Gastroesophageal sphincter (tissue), 4 donors: ENCODE results near the gene AVPR2. TPM values are rescaled to one million over a fixed set of nuclear protein-coding genes. Genes with fewer than 3 reads are reported as not detected.

ENCODE experiments used
- ATAC-seq: fragments of 150-250 bp; one replicate; pipeline ENCODE4 v1.9.1; 2016; ENCODE audit warnings: mild to moderate bottlenecking, moderate library complexity
- H3K27ac ChIP-seq, 4 donors: fragments of 200-600 bp; sonication (generic) in 3 of 4; 1 replicate in 3 of 4; 2 replicates in 1 of 4; pipeline ENCODE4 v1.5.1; 2016 to 2019
- H3K27me3 ChIP-seq: fragments of 200-600 bp; sonication (generic); one replicate; pipeline ENCODE4 v1.5.1; 2019
- H3K36me3 ChIP-seq, 2 donors: fragments of 200-600 bp; sonication (generic); one replicate each; pipeline ENCODE4 v1.5.1; 2019; ENCODE audit warnings: control low read depth in 1 of 2
- H3K4me1 ChIP-seq, 3 donors: fragments of 200-600 bp; sonication (generic); 1 replicate in 2 of 3; 2 replicates in 1 of 3; pipeline ENCODE4 v1.5.1; 2016 to 2019; ENCODE audit warnings: control low read depth in 2 of 3
- H3K4me3 ChIP-seq, 2 donors: fragments of 200-600 bp; sonication (generic); one replicate each; pipeline ENCODE4 v1.5.1; 2019; ENCODE audit warnings: mild to moderate bottlenecking in 1 of 2, moderate library complexity in 1 of 2
- H3K9me3 ChIP-seq, 3 donors: fragments of 200-600 bp; sonication (generic); one replicate each; pipeline ENCODE4 v1.5.1; 2017 to 2019; ENCODE audit warnings: control low read depth in 2 of 3
- EP300 ChIP-seq: sonication (generic); formaldehyde crosslinking; IDR thresholded peaks from one replicate; pipeline ENCODE4 v1.6.1; 2017; ENCODE audit warnings: antibody characterized with exemption, mild to moderate bottlenecking
- POLR2A ChIP-seq, 2 donors: fragments of 450-650 bp; IDR thresholded peaks; one replicate each; pipeline ENCODE4 v1.6.1; 2017; ENCODE audit warnings: antibody characterized with exemption in 2 of 2, mild to moderate bottlenecking in 2 of 2, moderate library complexity in 1 of 2
- POLR2AphosphoS5 ChIP-seq: sonication (generic); formaldehyde crosslinking; IDR thresholded peaks from one replicate; pipeline ENCODE4 v1.6.1; 2017; ENCODE audit warnings: antibody characterized with exemption
- WGBS, 2 donors: methylation state at CpG; one replicate each; pipeline ENCODE4 v1.1.5; 2018; ENCODE audit warnings: low coverage in 1 of 2; 5-methylcytosine and 5-hydroxymethylcytosine counted together
- total RNA-seq, 4 donors: library from RNA; depleted of rRNA; stranded (reverse); fragments of >200 nt; gene quantifications; one replicate each; pipeline ENCODE4 v1.1.0, GENCODE V29; 2016
- TF ChIP-seq, protein P1 (sequence below), 4 experiments: fragments of 200-600 bp in 2 of 4; fragments of 450-650 bp in 2 of 4; sonication (generic) in 1 of 4; IDR thresholded peaks; one replicate each; pipeline ENCODE4 v1.5.1; 2017 to 2019; ENCODE audit warnings: antibody characterized with exemption in 4 of 4, mild to moderate bottlenecking in 2 of 4, moderate library complexity in 2 of 4

AVPR2 gene
- total RNA-seq, 4 donors from 2014 or later = 0.81 to 7.9 (median 3.8) TPM

GRCh38 chrX:153874366-153875125 lies 29.9 kb upstream of the AVPR2 start:
- Histone ChIP-seq H3K27ac (no peak overlapping the region), H3K36me3 (no peaks in the 10 kb centered on the region), H3K27me3 (peaks cover 64% of the 10 kb centered on the region), H3K9me3 (no peaks in the 10 kb centered on the region), H3K4me1 (no peaks in the 10 kb centered on the region), H3K4me3 (no peak overlapping the region)
- no peak for TF ChIP-seq POLR2AphosphoS5
- TF ChIP-seq, protein P1, sequence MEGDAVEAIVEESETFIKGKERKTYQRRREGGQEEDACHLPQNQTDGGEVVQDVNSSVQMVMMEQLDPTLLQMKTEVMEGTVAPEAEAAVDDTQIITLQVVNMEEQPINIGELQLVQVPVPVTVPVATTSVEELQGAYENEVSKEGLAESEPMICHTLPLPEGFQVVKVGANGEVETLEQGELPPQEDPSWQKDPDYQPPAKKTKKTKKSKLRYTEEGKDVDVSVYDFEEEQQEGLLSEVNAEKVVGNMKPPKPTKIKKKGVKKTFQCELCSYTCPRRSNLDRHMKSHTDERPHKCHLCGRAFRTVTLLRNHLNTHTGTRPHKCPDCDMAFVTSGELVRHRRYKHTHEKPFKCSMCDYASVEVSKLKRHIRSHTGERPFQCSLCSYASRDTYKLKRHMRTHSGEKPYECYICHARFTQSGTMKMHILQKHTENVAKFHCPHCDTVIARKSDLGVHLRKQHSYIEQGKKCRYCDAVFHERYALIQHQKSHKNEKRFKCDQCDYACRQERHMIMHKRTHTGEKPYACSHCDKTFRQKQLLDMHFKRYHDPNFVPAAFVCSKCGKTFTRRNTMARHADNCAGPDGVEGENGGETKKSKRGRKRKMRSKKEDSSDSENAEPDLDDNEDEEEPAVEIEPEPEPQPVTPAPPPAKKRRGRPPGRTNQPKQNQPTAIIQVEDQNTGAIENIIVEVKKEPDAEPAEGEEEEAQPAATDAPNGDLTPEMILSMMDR (IDR thresholded peaks at IDR 0.05) = no peak
- TF ChIP-seq EP300 = no peak
- no peak for TF ChIP-seq POLR2A (IDR thresholded peaks at IDR 0.05)
- 60 to 67% methylated on average over 1 to 12 of the region's 13 CpGs for WGBS, 2 donors
- no peak for ATAC-seq

- 0% methylated on average over 3 of the region's 42 CpGs; no CpG with 5 or more reads in 1 of the 2 donors for WGBS, 2 donors
- Histone ChIP-seq H3K4me1 (no peaks in the 10 kb centered on the region), H3K27me3 (peaks cover 63% of the 10 kb centered on the region), H3K4me3 (no peak overlapping the region), H3K9me3 (no peaks in the 10 kb centered on the region), H3K36me3 (no peaks in the 10 kb centered on the region), H3K27ac (no peak overlapping the region)
- peak; percentile 62 for ATAC-seq
- TF ChIP-seq POLR2A (IDR thresholded peaks at IDR 0.05) = no peak
- TF ChIP-seq POLR2AphosphoS5 = peak; percentile 14
- TF ChIP-seq, protein P1 (IDR thresholded peaks at IDR 0.05) = no peak
- no peak for TF ChIP-seq EP300
These were observed 28.9 kb upstream of the AVPR2 start for GRCh38 chrX:153875391-153876111.

- H3K4me1 ChIP-seq = no peaks in the 10 kb centered on the region
- H3K27me3 ChIP-seq = peaks cover 64% of the 10 kb centered on the region
- ATAC-seq = no peak
- 67% methylated on average over 1 of the region's 3 CpGs; no CpG with 5 or more reads in 1 of the 2 donors for WGBS, 2 donors
- no peaks in the 10 kb centered on the region for H3K9me3 ChIP-seq
- no peaks in the 10 kb centered on the region for H3K36me3 ChIP-seq
- H3K27ac ChIP-seq = no peak overlapping the region
- no peak overlapping the region for H3K4me3 ChIP-seq
- TF ChIP-seq POLR2AphosphoS5 = no peak
- no peak for TF ChIP-seq POLR2A (IDR thresholded peaks at IDR 0.05)
- TF ChIP-seq, protein P1 (IDR thresholded peaks at IDR 0.05) = no peak
- TF ChIP-seq EP300 = no peak
These were observed 28.4 kb upstream of the AVPR2 start for GRCh38 chrX:153876112-153876491.

DNA sequence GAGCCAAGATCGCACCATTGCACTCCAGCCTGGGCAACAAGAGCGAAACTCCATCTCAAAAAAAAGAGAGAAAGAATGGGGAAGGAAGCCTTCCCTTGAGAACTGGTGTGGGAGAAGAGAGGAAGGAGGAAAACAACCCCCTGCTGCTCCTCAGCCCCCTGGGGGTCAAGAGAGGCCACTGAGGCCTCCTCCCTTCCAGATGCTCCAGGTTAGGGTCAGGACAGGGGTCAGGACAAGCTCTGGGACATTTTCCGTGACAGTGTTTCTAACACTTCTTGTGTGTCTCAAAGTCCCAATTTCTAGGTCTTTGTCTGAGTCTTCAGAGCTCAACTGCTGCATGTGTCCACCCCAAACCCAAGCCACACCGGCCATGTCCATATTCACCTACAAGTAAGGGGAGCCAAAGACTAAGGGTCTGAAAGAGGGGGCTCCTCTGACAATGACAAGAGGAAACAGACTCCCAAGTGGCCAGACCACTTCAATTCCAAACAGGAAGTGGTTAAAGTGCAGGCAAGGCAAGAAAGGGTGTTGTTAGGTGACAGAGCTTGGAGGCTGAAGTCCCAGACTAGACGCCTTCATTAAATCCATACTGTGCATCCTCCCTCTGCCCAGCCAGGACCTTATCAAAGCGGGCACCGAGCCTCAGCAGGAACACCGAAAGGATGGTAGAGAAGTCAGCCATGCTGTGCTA lies 26.8 kb upstream of the AVPR2 start:
- Histone ChIP-seq H3K9me3 (no peaks in the 10 kb centered on the region), H3K27me3 (peaks cover 67% of the 10 kb centered on the region), H3K4me1 (no peaks in the 10 kb centered on the region), H3K4me3 (no peak overlapping the region), H3K27ac (no peak overlapping the region), H3K36me3 (no peaks in the 10 kb centered on the region)
- no peak for ATAC-seq
- WGBS, 2 donors = 94% methylated on average over 7 of the region's 8 CpGs; no CpG with 5 or more reads in 1 of the 2 donors
- TF ChIP-seq, protein P1 (IDR thresholded peaks at IDR 0.05) = no peak
- TF ChIP-seq POLR2A (IDR thresholded peaks at IDR 0.05) = no peak
- no peak for TF ChIP-seq POLR2AphosphoS5
- TF ChIP-seq EP300 = no peak
